A673 (cell line): ENCODE results near the gene CCNL1. TPM values are rescaled to one million over a fixed set of nuclear protein-coding genes. Genes with fewer than 3 reads are reported as not detected.

Source experiments
- BruUV-seq: library from RNA; stranded (reverse); fragments of 400-500 nt; replicated peaks from 2 replicates; lab custom pipeline; 2021; lab: Mats Ljungman, UMichigan
- CTCF ChIA-PET: fragments of 300-600 bp; sonication (Branson Sonifier 250); formaldehyde crosslinking; loops from one replicate; lab custom pipeline; 2022; ENCODE audit warnings: antibody characterized with exemption; lab: Charles Lee
- POLR2A ChIA-PET: fragments of 300-600 bp; sonication (Branson Sonifier 250); formaldehyde crosslinking; loops from one replicate; lab custom pipeline; 2022; ENCODE audit warnings: antibody characterized with exemption; ENCODE audit not compliant: low non-redundant PET; lab: Charles Lee
- DNase-seq: peaks from one replicate; pipeline ENCODE4 v3.0.0-alpha.2; 2015; ENCODE audit warnings: low spot score
- H3K27ac ChIP-seq: fragments of 200-600 bp; sonication (generic); 2 replicates; pipeline ENCODE4 v1.5.1; 2016; ENCODE audit warnings: mixed run types, low read depth, mild to moderate bottlenecking, mixed read lengths, antibody characterized with exemption, low read length; ENCODE audit not compliant: poor library complexity, severe bottlenecking
- H3K27me3 ChIP-seq: fragments of 200-600 bp; sonication (generic); replicated peaks from 2 replicates; pipeline ENCODE4 v1.6.1; 2017; ENCODE audit warnings: mixed run types, low read depth, mild to moderate bottlenecking, mixed read lengths, antibody characterized with exemption, low read length; ENCODE audit not compliant: insufficient read depth, poor library complexity
- H3K36me3 ChIP-seq: fragments of 200-600 bp; sonication (generic); 2 replicates; pipeline ENCODE4 v1.6.1; 2016; ENCODE audit warnings: mixed run types, mild to moderate bottlenecking, mixed read lengths, antibody characterized with exemption, low read length; ENCODE audit not compliant: insufficient read depth, poor library complexity, severe bottlenecking
- H3K4me1 ChIP-seq: fragments of 200-600 bp; sonication (generic); 2 replicates; pipeline ENCODE4 v1.6.1; 2017; ENCODE audit warnings: mixed run types, mild to moderate bottlenecking, mixed read lengths, antibody characterized with exemption, low read length; ENCODE audit not compliant: insufficient read depth, poor library complexity, severe bottlenecking
- H3K4me3 ChIP-seq: fragments of 200-600 bp; sonication (generic); 2 replicates; pipeline ENCODE4 v1.5.1; 2016; ENCODE audit warnings: low read depth, mixed run types, mild to moderate bottlenecking, mixed read lengths, low read length; ENCODE audit not compliant: poor library complexity, severe bottlenecking
- H3K9me3 ChIP-seq: fragments of 200-600 bp; sonication (generic); 2 replicates; pipeline ENCODE4 v1.6.1; 2016; ENCODE audit warnings: mixed run types, low read depth, mild to moderate bottlenecking, mixed read lengths, antibody characterized with exemption, low read length; ENCODE audit not compliant: poor library complexity, severe bottlenecking
- EZH2 ChIP-seq: fragments of 200-600 bp; sonication (generic); IDR thresholded peaks from 2 replicates; pipeline ENCODE4 v1.6.1; 2017; ENCODE audit warnings: borderline replicate concordance, low read depth, mild to moderate bottlenecking, mixed read lengths, antibody characterized with exemption, low read length; ENCODE audit not compliant: poor library complexity, severe bottlenecking
- intact Hi-C: fragments of 100-400 bp; cut with micrococcal nuclease; formaldehyde crosslinking; loops from one replicate; pipeline ENCODE4 v1.10.0; 2022; ENCODE audit not compliant: unreplicated experiment
- total RNA-seq: library from RNA; stranded (reverse); gene quantifications from 2 replicates; pipeline ENCODE4 v1.2.3, GENCODE V29; 2021
- TF ChIP-seq, protein P1 (sequence below): fragments of 300-800, 200-600 bp; sonication (generic); conservative IDR thresholded peaks from 2 replicates; pipeline ENCODE4 v1.5.1; 2017; ENCODE audit warnings: low read depth, mild to moderate bottlenecking, antibody characterized with exemption, low read length, moderate library complexity, mixed read lengths

The CCNL1 gene
- total RNA-seq, 1 experiment from 2014 or later = 101 TPM

DNA sequence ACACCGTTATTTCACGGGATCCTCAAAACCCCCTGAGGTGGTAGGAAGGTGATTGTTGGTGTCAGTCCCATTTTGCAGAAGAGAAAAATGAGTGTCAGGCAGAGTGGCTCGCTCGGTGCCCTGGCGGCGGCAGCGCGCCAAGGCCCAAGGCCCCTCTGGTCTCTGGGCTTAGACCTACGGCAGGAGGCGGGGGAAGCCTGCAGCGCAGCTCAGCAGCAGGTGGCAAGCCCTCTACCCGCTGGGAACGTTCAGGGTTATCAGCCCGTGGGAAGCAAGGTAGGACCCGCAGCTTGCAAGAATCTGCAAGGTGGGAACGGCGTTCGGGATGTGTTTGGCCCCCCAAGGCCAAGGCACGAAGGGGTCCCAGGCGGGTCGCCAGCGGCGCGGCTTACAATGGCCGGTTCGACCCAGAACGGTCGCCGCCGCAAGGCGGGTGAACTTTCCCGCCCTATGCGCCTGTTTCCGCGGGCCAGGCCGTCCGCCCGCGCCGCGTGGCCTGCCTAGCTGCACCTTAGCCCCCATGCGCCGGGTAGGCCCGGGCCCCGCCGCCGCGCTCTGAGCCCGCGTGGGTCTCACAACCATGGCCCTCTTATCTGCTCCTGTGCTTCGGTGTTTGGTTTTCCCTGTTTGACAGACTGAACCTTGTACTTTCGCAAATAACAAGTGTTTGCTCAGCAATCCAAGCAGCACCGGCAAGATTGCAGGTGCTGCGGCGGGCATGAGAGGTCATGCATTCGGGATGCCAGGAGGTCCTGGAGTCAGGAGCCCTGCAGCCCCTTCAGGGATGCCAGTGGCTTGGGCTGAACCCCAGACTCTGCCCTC, 39.7 kb downstream of the CCNL1 start:
- intact Hi-C loops = no loop called here
- POLR2A ChIA-PET = no interaction called here
- no peaks in the 10 kb centered on the region for H3K9me3 ChIP-seq
- no peak for DNase-seq
- H3K4me3 ChIP-seq = no peak overlapping the region
- H3K36me3 ChIP-seq = no peaks in the 10 kb centered on the region
- TF ChIP-seq, protein P1, sequence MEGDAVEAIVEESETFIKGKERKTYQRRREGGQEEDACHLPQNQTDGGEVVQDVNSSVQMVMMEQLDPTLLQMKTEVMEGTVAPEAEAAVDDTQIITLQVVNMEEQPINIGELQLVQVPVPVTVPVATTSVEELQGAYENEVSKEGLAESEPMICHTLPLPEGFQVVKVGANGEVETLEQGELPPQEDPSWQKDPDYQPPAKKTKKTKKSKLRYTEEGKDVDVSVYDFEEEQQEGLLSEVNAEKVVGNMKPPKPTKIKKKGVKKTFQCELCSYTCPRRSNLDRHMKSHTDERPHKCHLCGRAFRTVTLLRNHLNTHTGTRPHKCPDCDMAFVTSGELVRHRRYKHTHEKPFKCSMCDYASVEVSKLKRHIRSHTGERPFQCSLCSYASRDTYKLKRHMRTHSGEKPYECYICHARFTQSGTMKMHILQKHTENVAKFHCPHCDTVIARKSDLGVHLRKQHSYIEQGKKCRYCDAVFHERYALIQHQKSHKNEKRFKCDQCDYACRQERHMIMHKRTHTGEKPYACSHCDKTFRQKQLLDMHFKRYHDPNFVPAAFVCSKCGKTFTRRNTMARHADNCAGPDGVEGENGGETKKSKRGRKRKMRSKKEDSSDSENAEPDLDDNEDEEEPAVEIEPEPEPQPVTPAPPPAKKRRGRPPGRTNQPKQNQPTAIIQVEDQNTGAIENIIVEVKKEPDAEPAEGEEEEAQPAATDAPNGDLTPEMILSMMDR = no peak
- no peak for TF ChIP-seq EZH2
- CTCF ChIA-PET = no interaction called here
- H3K4me1 ChIP-seq = peaks cover 3% of the 10 kb centered on the region
- H3K27ac ChIP-seq = no peak overlapping the region
- H3K27me3 ChIP-seq = no peaks in the 10 kb centered on the region
- no TSS peak for BruUV-seq

DNA sequence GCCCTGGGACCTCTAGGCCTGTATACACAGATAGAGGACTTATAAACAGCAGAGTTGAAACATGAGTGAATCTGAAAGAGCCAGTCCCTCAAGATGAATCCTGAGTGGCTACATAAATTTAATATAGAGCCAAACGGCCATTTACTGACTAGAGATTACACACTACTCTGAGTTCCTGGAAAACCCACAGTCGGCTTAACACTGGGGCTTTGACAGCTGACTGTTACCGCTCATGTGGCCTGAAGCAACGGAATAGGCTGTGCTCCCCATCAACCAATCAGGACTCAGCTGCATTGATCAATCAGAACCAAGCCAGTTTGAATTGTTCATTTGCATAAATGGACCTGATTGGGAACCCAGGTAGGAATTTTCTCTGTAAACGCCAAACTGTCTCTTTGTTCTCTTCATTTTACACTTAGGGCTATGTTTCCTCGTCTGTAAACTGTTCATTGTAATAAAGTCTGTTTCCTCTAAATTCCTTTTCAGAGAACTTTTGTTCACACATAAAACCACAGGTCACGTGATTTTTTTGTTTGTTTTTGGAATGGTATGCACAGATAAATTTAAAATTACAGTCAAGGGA, 40.5 kb downstream of the CCNL1 start:
- no peak for TF ChIP-seq EZH2
- TF ChIP-seq, protein P1 = no peak
- Histone ChIP-seq H3K4me3 (no peak overlapping the region), H3K9me3 (no peaks in the 10 kb centered on the region), H3K27me3 (no peaks in the 10 kb centered on the region), H3K4me1 (no peaks in the 10 kb centered on the region), H3K27ac (no peak overlapping the region), H3K36me3 (no peaks in the 10 kb centered on the region)
- CTCF ChIA-PET = no interaction called here
- intact Hi-C loops = no loop called here
- no peak for DNase-seq
- no TSS peak for BruUV-seq
- POLR2A ChIA-PET = no interaction called here

DNA sequence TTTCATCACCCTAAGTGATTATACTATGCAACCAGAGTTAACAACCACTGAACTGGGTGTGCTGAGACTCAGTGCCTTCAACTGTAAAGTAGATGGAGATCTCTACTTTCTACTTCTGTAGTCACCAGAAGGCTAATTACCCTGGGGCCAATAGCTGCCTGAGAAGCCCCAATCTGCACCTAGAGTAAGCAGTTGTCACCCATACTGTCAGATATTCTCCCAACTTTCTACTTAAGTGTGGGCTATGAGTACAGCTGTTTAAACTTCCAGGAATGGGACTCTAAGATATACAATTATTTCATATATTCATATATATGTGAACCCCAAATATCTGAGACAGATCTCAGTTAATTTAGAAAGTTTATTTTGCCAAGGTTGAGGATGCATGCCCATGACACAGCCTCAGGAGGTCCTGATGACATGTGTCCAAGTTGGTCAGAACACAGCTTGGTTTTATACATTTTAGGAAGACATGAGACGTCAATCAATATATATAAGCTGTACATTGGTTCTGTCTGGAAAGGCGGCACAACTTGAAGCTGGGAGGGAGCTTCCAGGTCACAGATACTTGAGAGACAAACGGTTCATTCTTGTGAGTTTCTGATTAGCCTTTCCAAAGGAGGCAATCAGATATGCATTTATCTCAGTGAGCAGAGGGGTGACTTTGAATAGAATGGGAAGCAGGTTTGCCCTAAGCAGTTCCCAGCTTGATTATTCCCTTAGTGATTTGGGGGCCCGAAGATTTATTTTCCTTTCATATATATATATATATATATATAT, 41.9 kb downstream of the CCNL1 start:
- ChIA-PET CTCF (no interaction called here), POLR2A (no interaction called here)
- no peak for DNase-seq
- TF ChIP-seq EZH2 = no peak
- TF ChIP-seq, protein P1 = no peak
- H3K4me1 ChIP-seq = no peaks in the 10 kb centered on the region
- no peak overlapping the region for H3K4me3 ChIP-seq
- no TSS peak for BruUV-seq
- H3K27ac ChIP-seq = no peak overlapping the region
- intact Hi-C loops = no loop called here
- H3K36me3 ChIP-seq = no peaks in the 10 kb centered on the region
- H3K27me3 ChIP-seq = no peaks in the 10 kb centered on the region
- no peaks in the 10 kb centered on the region for H3K9me3 ChIP-seq
